GM18499 (cell line): ENCODE measurements around the gene GAREM1.
"Not testable (repeated sequence)": the region's sequence is repeated elsewhere in the genome, so short reads cannot be mapped to it uniquely, and the experiment has no call there.

Source experiments
- ATAC-seq: cut with Tn5 transposase; IDR thresholded peaks from one replicate; pipeline ENCODE4 v1.9.1; 2021; ENCODE audit warnings: moderate number of reproducible peaks; ENCODE audit not compliant: insufficient read depth, unreplicated experiment

GAREM1 gene

DNA sequence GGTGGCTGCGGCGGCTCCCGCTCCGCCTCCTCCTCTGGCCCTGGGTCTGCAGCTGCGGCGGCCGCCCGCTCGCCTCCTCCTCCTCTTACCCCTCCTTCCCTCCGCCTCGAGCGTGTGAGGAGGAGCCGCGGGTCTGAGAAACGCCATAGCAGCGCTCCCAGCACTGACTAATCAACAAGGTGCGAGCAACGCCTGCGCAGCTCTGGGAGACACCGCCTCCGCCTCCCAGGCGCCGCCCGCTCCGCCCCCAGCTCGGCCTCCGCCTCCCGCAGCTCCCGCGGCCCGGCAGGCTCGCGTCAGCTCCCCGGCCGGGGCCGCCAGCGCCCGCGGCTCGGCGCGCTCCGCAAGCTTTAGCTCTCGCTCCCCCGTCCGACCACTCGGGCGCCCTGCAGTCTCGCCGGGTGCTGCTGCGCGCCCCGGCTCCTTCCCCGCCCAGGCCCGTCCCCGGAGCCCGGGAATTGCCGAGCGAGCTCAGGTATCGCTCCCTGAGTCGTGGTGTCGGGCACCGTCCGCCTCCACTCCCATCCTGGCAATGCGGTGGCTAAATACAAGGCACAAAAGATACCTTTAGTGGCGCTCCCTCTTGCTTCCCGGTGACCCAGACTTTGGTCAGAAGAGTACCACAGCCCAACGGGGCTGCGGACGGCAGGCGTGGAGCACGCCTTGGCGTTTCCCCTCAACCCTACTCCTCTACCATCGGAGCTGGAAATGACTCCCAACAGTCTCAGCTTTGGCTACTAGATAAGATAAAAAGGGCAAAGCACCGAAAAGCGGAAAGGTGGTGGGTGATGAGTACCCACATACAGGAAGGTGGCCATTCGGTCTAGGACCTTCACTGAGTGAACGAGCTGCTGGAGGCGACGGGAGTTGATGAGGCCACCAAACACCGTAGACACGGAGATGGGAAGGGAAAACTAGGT, at the start of gene GAREM1:
Gene GAREM1 (minus strand): TSS at position 169 of the 920 bp plus-strand sequence. CDS start 454 bp downstream, outside the sequence.
- peak; percentile 91 for ATAC-seq

DNA sequence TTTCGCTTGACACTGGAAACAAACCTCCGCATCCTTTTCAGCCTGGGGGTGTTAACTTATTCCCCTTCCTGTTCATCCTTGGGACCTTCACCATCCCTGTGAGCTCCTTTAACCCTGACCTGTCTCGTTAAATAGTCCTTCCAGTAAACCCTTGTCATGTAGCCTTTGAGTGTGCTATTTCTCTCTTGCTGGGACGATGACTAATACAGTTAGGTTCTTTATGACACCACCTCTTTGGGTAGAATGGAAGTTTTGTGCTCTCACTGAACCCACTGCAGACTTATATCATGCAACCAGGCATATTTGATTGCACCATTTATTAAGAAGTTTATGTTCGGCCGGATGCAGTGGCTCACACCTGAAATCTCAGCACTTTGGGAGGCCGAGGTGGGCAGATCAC, 40.5 kb upstream of the GAREM1 start:
- ATAC-seq: no peak

DNA sequence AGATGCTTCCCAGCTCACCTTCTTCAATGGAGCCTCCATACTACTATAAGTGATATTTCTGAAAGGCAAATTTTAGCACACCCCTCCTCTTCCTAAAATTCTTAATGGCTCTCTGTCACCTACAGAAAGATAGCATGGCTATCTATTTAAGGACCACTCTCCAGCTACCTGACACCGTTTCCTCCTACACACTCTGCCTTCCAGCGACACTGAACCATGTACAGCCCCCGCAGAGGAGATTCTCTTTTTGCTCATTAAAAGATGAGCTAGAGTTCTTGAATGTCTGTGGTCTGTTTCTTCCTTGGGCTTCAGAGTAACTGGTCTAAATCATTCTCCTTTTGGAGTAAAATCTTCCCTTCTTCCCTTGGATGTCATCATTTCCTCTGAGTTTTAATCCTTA, 38.4 kb upstream of the GAREM1 start:
- ATAC-seq: no peak

DNA sequence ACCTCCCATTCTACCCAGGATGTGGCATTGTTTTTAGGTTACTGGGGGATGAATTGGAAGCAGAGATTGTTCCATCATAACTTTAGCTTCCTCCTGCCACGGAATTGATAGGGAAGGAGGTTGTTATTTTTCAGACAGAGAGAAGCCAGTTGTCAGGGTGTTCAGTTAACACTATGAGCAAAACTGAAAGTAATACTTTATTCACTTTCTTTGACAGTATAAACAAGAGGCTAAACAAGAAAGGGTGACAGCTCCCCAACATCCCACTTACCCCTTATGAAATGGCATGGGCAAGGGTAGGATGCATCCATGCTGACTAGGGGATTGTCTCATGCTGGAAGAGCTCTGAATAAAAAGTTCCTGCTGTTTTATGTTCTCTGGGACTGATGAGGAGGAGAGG, 36.4 kb upstream of the GAREM1 start:
- ATAC-seq: no peak

DNA sequence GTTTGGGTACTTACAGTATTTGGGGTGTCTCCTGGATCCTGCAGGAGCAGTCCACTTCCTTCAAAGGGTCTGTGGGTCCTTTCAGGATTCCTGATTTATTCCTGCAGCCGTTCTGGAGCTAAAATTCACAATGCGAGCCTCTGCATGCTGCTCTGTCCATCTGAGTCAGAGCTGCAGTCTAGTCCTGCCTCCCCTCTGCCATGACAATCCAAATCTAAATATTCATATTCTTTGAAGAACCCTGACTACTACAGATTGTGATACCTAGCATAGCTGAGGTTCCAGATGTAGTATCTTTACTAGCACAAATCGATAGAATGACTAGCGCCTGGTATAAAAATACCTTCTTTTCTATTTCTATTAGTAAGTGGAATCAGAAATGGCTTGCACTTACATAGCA, 31.3 kb upstream of the GAREM1 start:
- no peak for ATAC-seq

DNA sequence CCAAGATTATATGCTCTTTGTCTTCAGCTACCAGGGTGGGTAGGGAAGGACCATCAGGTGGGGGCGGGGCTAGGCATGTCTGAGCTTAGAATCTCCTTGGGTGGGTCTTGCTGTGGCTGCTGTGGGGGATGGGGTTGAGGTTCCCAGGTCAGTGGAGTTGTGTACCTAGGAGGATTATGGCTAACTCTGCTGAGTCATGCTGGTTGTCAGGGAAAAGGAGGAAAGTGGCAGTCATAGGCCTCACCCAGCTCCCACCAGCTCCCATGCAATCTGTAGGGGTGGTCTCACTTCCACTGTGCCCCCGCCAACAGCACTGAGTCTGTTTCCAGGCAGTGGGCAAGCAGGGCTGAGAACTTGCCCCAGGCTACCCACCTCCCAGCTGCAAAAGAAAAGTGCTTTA, 30.6 kb upstream of the GAREM1 start:
- not testable (repeated sequence) for ATAC-seq

DNA sequence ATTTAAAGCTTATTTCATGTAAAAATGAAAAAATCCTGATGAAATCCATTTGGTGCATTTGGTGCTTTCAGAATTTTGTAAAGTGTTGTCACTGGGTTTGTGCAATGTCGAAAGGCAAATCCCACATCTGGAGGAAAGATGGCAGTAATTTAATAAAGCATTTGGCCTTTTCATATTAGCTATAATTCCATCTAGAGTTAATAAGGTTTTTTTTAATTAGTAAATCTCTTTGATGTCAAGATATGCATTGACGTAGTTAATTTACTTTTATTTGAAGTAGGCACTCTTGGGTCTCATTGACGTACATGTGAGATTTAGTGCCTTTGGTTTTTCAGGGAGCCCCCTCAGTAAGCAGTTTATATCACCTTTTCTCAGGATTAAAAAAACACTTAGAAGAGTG, 12.3 kb upstream of the GAREM1 start:
- ATAC-seq: no peak

DNA sequence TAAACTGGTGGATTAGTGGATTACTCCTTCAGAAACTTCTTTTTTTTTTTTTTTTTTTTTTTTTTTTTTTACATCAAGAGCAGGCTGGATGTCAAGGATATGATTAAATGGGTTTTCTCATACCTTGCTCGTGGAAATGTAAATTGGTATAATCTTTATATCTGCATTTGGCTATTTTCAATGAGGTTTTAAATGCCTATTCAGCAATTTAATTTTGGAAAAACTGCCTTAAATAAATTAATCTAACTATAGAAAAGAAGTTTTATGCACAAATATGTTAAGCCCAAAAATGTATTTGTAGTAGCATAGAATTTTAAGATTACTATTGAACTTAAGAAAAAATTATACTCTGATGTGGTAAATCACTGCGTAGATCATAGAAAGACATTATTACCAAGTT, 11.4 kb upstream of the GAREM1 start:
- no peak for ATAC-seq

DNA sequence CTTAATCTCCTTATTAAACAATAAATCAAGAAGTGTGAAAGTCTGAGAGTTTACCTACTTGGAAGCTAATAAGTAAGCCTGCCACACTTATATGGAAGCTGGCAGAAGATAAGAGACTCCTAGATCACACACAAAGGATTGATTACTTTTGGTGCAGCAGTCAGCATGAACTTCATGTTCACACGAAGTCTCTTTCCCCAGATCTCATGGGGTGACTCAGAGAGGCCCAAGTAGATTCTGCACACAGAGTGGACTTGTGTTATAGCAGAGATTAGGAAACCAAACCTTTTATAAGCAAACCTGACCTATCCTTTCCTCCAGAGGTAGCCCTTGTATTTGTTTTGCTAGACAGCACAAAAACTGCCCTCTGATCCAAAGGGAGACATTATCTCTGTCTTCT, 9.9 kb upstream of the GAREM1 start:
- no peak for ATAC-seq

DNA sequence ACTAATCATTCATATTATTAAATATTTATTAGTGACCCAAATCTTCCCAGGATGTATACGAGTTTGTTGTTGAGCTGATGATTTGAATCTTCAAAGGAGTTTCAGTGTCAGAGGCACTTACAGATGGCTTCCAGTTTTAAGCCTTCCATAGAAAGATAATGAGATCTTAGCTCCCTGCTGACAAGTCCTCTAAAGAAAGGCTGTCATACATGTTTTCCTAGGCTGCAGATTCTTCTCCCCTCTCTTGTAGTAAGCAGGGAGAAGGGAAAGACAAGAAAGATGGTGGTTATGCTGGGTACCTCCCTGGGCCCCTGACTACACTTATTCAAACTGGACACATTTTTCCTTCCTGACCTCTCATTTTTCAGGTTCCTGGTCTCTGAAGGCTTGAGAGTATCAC, 8.1 kb upstream of the GAREM1 start:
- no peak for ATAC-seq

DNA sequence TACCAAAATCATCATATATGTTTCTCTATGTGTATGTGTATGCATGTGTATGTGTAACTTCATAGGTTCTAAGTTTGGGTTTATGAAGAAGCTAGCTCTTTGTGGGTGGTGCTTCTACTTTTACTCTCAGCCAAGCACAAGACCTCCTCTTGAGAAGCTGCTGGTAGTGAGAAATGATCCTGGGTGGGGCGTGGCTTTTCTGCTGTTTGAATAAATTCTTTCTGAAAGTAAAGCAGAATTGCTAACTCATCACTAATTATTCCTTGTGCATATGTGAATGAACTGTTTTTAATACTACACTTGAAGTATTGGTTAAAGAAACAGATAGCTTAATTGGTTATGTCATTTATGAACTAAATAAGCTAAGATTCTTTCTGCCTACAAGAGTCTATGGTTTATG, 7.6 kb upstream of the GAREM1 start:
- ATAC-seq: no peak

DNA sequence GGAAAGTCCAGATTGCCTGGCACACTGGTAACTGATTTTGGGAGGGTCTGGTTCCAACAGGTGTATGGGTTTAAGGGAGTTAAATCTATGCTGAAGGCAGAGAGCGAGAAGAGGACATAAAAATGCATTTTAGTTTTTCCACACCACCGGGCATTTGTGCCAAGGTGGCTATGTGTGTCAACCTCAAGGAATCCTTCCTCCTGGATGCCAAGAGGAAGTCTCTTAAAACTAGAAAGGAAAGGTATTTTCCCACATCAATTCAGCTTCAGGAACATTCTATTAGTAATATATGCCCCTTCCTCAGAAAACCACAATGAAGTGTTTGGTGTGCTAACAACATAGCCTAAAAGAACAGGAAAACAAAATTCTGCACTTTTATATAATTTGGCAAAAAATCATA, 5.4 kb upstream of the GAREM1 start:
- no peak for ATAC-seq

DNA sequence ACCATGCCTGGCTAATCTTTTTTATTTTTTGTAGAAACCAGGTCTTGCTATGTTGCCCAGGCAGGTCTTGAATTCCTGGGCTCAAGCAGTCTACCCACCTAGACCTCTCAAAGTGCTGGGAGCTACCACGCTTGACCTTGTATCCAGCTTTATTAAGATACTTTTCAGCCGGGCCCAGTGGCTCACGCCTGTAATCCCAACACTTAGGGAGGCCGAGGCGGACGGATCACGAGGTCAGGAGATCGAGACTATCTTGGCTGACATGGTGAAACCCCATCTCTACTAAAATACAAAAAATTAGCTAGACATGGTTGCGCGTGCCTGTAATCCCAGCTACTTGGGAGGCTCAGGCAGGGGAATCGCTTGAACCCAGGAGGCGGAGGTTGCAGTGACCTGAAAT, 4.4 kb upstream of the GAREM1 start:
- ATAC-seq: not testable (repeated sequence)

DNA sequence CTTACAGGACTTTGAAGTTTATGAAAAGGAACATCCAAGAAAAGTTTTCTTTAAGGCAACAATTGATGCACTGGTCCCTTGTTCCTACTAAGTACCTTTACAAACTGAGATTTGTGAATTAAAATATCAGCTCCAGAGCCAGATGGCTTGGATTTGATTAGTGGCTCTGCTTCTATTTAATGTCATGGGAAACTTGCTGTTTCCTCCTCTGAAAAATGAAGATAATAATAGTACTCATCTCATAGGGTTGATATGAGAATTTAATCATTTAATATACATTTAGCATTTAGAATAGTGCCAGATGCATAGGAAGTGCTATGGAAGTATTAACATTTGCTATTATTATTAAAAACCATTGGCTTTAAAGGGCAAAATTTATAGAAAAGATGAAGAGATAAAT, 2.6 kb upstream of the GAREM1 start:
- no peak for ATAC-seq

DNA sequence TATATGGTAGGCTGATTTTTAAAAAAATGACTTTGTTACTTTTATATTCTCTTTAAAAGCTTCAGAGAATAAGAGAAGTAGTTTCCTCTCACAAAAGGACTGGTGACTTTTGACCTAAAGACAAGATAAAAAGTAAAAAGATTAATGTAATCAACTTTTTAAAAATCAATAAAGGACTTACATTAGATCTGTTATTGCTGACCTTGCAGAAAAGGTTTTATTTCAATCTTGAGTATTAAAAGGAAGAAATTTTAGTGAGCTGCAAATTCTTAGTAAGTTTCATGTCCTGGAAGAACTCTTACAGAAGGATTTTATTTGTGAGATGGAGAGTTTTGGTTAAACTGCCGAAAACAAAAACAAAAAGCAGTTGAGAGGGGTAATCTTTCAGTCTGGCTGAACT, 2.2 kb upstream of the GAREM1 start:
- ATAC-seq: no peak

DNA sequence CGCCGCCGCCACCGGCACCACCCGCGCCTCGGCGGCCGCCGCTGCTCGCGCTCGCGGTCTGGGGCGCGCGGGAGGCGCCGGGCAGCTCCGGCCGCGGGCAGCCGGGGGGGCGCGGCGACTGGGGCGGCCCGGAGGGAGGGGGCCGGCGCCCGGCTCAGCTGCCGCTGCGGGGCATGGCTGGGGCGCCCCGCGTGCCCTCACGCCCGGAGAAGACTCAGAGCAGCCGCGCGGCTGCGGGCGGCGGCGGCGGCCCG, 295 bp downstream of the GAREM1 start:
- no peak for ATAC-seq

DNA sequence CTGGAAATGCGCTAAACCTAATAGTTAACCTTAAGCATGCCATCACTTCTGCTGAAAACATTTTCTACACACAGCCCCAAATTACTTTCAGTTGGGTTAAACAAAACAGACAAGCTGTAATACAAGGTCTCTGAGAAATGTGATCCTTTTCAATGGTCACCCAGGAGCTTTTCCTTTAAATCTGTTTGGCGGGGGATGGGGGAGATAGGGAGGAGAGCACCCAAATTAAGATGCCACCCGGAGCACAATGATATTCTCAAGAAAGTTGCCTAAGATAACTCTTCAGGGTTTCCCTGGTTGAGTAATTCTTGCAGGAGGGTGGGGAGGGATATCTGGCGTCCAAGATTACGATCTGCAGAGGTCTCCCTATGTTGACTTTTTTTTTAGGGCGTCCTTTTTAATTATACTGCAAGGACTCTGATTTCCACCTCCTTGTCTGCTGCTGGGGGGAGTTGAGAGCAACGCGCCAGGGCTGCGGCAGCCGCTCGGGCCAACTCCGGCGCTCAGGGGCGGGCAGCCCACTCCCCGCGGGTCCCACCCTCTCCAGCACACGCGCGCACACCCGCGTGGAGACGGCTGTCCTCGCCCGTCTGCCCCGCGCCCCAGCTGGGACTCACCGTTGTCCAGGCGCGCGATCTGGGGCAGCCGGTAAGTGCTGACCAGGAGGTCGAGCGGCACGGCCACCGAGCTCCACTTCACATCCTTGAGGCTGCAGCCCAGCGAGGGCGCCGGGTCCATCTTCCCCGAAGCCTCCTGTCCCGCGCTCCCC, 807 bp downstream of the GAREM1 start:
- no peak for ATAC-seq

DNA sequence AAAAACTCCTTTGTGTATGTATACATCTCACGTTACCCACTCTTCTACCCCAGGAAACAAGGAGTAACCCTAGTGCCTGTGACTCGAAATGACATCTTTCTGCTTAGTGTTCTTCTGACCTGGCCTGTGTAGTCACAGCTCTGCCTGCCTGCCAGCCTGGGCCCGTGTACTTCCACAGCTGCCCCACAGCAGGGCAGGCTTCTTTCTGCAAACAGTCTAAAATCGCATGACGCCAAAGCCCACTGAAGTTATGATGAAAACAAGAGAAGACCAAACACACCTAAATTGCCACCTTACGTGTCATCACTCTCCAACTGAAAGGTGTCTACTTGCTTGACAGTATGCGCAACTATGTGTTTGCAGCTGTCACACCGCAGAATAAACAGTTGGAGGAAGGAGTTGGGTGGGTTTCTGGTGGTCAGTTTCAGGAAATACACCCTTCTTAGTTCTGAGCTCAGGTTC, 1.5 kb downstream of the GAREM1 start:
- no peak for ATAC-seq

DNA sequence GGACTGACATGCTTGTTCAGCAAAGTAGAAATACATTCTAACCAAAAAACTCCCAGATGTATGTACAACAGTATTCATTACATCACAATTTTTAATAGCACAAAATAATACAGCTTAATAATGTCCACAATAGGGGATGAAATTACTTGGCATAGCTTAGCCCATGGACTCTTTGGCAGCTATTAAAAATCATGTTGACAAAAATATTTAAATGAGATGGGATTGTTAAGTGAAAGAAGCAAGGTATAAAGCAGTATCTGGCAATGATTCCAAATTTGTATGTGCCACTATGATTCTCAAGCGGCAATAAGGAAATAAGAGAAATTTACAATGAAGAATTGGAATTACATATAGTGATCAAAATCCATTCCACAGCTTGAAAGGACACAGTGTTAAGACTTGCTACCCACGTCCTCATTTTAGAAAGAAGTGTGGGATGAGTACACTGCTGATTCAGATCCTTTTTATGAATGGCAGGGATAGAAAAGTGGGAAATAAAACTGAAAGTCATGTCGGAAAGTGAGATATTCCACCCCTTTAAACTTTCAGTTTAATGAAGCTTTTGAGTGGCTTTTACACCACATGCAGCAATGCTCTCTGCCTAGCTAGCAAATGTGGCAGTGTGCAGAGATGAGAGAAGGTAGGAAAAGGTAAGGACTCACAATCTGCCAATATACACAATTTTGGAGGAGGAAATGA, 2.4 kb downstream of the GAREM1 start:
- ATAC-seq: no peak

DNA sequence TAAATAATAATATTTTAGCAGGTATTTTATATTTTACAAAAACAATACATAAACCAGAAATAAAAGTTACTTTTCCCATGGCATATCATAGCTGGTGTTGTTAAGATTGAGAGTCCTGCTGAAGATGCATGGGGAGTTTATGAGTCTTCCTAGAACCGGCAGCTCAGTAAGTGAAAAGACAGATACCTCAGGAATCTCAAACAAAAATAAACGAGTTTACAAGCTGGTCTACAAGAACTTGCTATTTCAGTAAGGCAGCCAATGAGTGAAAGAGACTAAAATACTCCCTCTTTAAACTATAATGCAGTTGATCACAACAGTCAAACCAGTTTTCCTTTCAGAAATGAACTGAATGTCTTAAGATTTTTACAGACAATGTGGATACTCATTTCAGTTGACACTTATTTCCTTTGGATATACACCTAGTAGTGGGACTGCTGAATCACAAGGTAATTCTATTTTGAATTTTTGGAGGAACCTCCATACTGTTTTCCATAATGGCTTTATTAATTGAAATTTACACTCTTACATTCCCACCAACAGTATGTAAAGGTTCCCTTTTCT, 8.9 kb downstream of the GAREM1 start:
- no peak for ATAC-seq
